Panc1 (cell line): ENCODE results near the gene SPATA20. TPM values are rescaled to one million over a fixed set of nuclear protein-coding genes. Genes with fewer than 3 reads are reported as not detected.

Experiments used
- ATAC-seq: fragments of 200-7000 bp; cut with Tn5 transposase; 2 replicates; pipeline ENCODE4 v1.9.1; 2020; ENCODE audit warnings: mild to moderate bottlenecking, moderate library complexity
- BruUV-seq: library from RNA; stranded (reverse); fragments of 400-500 nt; replicated peaks from 2 replicates; lab custom pipeline; 2021; lab: Mats Ljungman, UMichigan
- CTCF ChIA-PET: fragments of 300-600 bp; sonication (Branson Sonifier 250); formaldehyde crosslinking; loops from one replicate; lab custom pipeline; 2022; ENCODE audit warnings: antibody characterized with exemption; lab: Charles Lee
- POLR2A ChIA-PET: fragments of 300-600 bp; sonication (Branson Sonifier 250); formaldehyde crosslinking; loops from one replicate; lab custom pipeline; 2022; ENCODE audit warnings: antibody characterized with exemption; lab: Charles Lee
- DNase-seq: peaks from one replicate; pipeline ENCODE4 v3.0.0-alpha.2; 2010; ENCODE audit warnings: low read depth, low spot score
- H3K27ac ChIP-seq: 2 replicates; pipeline ENCODE4 v1.5.1; 2011; ENCODE audit warnings: mild to moderate bottlenecking, low read length, inconsistent platforms
- H3K27me3 ChIP-seq: fragments of 200-500 bp; sonication (Bioruptor generic); 2 replicates; pipeline ENCODE4 v1.6.0; 2014; ENCODE audit warnings: low read length, inconsistent platforms; ENCODE audit not compliant: control insufficient read depth, insufficient read depth
- H3K36me3 ChIP-seq: fragments of 200-500 bp; sonication (Bioruptor generic); 2 replicates; pipeline ENCODE4 v1.5.1; 2014; ENCODE audit warnings: inconsistent platforms, mild to moderate bottlenecking, low read length, moderate library complexity; ENCODE audit not compliant: control insufficient read depth, insufficient read depth
- H3K4me1 ChIP-seq: 2 replicates; pipeline ENCODE4 v1.5.1; 2011; ENCODE audit warnings: inconsistent platforms, mild to moderate bottlenecking, low read length, moderate library complexity; ENCODE audit not compliant: control insufficient read depth, insufficient read depth
- H3K4me3 ChIP-seq, 2 experiments: 2 replicates each; pipeline ENCODE4 v1.5.1; 2011 to 2012; ENCODE audit warnings: low read depth in 2 of 2, low read length in 2 of 2, mild to moderate bottlenecking in 2 of 2, inconsistent platforms in 1 of 2, moderate library complexity in 1 of 2
- H3K9me3 ChIP-seq: fragments of 200-500 bp; sonication (Bioruptor generic); 2 replicates; pipeline ENCODE4 v1.5.1; 2014; ENCODE audit warnings: low read depth, mild to moderate bottlenecking, inconsistent platforms, low read length, moderate library complexity; ENCODE audit not compliant: control insufficient read depth, insufficient read depth
- CTCF ChIP-seq: fragments of 450-650 bp; IDR thresholded peaks from 2 replicates; pipeline ENCODE4 v1.5.1; 2017; ENCODE audit warnings: mild to moderate bottlenecking
- POLR2AphosphoS5 ChIP-seq: IDR thresholded peaks from 2 replicates; pipeline ENCODE4 v1.6.1; 2012; ENCODE audit warnings: mild to moderate bottlenecking, low read depth, low read length, moderate library complexity
- REST ChIP-seq, 2 experiments: IDR thresholded peaks; 2 replicates each; pipeline ENCODE4 v1.6.1; 2011 to 2012; ENCODE audit warnings: low read depth in 2 of 2, control low read depth in 1 of 2, low read length in 1 of 2, mild to moderate bottlenecking in 1 of 2, moderate library complexity in 1 of 2; ENCODE audit not compliant: insufficient read depth in 1 of 2
- SIN3A ChIP-seq: IDR thresholded peaks from 2 replicates; pipeline ENCODE4 v1.6.1; 2012; ENCODE audit warnings: low read depth, mild to moderate bottlenecking, low read length, moderate library complexity, borderline replicate concordance; ENCODE audit not compliant: insufficient read depth
- TCF7L2 ChIP-seq: IDR thresholded peaks from 2 replicates; pipeline ENCODE4 v1.6.1; 2011; ENCODE audit warnings: mild to moderate bottlenecking, low read depth, low read length, inconsistent platforms
- in situ Hi-C: cut with HindIII; loops from 2 replicates; pipeline ENCODE4 v1.10.0; 2016; ENCODE audit warnings: low sequenced_read_pairs, low pct_unique_long_range_greater_than_20kb
- intact Hi-C: fragments of 100-400 bp; cut with micrococcal nuclease; formaldehyde crosslinking; loops from one replicate; pipeline ENCODE4 v1.10.0; 2022; ENCODE audit not compliant: unreplicated experiment
- total RNA-seq: library from RNA; stranded (reverse); gene quantifications from one replicate; pipeline ENCODE4 v1.2.1, GENCODE V29; 2021; ENCODE audit not compliant: unreplicated experiment

Gene SPATA20
- total RNA-seq, 1 experiment from 2014 or later, result 82.2 TPM

- Histone ChIP-seq H3K27ac (no peak overlapping the region), H3K36me3 (no peaks in the 10 kb centered on the region), H3K27me3 (no peaks in the 10 kb centered on the region), H3K9me3 (no peaks in the 10 kb centered on the region), H3K4me1 (peaks cover 11% of the 10 kb centered on the region), H3K4me3 (no peak overlapping the region)
- ATAC-seq (no peak), DNase-seq (no peak)
- no TSS peak for BruUV-seq
- intact Hi-C loops, result no loop called here
- TF ChIP-seq TCF7L2 (no peak), SIN3A (no peak), POLR2AphosphoS5 (no peak), CTCF (no peak), REST (IDR thresholded peaks at IDR 0.05; ENCODE audit: insufficient read depth in 1 of 2, low read depth in 2 of 2, low read length in 1 of 2) (no peak)
- in situ Hi-C loops, result no loop called here
- ChIA-PET POLR2A (no interaction called here), CTCF (no interaction called here)
Observed at GRCh38 chr17:50511058-50511457, 35.9 kb upstream of the SPATA20 start.

- in situ Hi-C loops, result no loop called here
- no TSS peak for BruUV-seq
- no peak overlapping the region for H3K27ac ChIP-seq
- POLR2A ChIA-PET, result interaction anchor here (1.0 kb wide), 1 partner anchor 9 kb away, joined by 9 read pairs; no protein-coding TSS in a partner anchor
- H3K27me3 ChIP-seq, result no peaks in the 10 kb centered on the region
- DNase-seq (no peak), ATAC-seq (no peak)
- CTCF ChIA-PET, result interaction anchor here (0.6 to 0.7 kb wide), 2 partner anchors 87 to 155 kb away, joined by 3 to 7 read pairs; no protein-coding TSS in a partner anchor
- H3K36me3 ChIP-seq, result no peaks in the 10 kb centered on the region
- TF ChIP-seq TCF7L2, result no peak
- no peak for TF ChIP-seq REST (IDR thresholded peaks at IDR 0.05; ENCODE audit: insufficient read depth in 1 of 2, low read depth in 2 of 2, low read length in 1 of 2)
- no peak for TF ChIP-seq POLR2AphosphoS5
- TF ChIP-seq SIN3A, result no peak
- TF ChIP-seq CTCF, result no peak
- no peak overlapping the region for H3K4me3 ChIP-seq
- intact Hi-C loops, result no loop called here
- no peaks in the 10 kb centered on the region for H3K9me3 ChIP-seq
- H3K4me1 ChIP-seq, result peaks cover 8% of the 10 kb centered on the region
Observed at GRCh38 chr17:50513495-50513894, 33.5 kb upstream of the SPATA20 start.
